ENCODE measurements around the gene HSPB8.

HSPB8 gene

DNA sequence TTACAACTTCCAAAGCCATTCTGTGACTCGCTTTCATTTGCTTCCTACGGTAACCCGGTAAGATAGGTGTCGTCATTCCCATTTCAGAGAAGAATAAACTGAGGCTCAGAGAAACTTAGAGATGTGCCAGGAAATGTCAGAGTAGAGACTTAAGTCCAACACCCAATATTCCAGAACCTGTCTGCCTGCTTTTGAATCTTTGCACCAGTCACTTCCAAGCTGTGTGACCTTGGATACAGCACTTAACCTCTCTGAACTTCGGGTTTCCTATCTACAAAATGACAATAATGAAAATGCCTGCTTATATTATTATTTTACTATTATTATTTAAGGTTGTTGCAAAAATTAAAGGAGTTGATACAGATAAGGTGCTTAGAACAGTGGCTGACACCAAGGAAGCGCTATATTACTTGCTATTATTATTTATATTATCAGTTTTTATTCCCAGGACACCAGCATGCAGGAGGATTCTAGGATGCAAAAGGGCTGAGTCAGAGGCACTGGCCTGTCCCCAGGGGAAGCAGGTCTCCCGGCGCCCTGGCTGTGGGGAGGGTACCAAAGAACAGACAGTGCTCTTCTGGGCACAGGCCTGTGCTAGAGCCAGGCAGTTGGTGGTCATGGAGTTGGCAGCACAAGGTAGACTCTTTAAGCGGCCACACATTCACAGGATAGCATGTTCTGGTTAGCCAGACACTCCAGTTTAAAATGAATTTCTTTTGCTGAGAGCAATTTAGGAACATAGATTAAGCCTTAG lies 5.4 kb downstream of the HSPB8 start:
- no peak for DNase-seq (ENCODE audit: low read depth)
- TF ChIP-seq, protein P1, sequence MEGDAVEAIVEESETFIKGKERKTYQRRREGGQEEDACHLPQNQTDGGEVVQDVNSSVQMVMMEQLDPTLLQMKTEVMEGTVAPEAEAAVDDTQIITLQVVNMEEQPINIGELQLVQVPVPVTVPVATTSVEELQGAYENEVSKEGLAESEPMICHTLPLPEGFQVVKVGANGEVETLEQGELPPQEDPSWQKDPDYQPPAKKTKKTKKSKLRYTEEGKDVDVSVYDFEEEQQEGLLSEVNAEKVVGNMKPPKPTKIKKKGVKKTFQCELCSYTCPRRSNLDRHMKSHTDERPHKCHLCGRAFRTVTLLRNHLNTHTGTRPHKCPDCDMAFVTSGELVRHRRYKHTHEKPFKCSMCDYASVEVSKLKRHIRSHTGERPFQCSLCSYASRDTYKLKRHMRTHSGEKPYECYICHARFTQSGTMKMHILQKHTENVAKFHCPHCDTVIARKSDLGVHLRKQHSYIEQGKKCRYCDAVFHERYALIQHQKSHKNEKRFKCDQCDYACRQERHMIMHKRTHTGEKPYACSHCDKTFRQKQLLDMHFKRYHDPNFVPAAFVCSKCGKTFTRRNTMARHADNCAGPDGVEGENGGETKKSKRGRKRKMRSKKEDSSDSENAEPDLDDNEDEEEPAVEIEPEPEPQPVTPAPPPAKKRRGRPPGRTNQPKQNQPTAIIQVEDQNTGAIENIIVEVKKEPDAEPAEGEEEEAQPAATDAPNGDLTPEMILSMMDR (IDR thresholded peaks at IDR 0.05; ENCODE audit: control insufficient read depth, extremely low read depth, insufficient read depth) = no peak
- no peak overlapping the region for H3K4me3 ChIP-seq (ENCODE audit: low read depth, low read length)

DNA sequence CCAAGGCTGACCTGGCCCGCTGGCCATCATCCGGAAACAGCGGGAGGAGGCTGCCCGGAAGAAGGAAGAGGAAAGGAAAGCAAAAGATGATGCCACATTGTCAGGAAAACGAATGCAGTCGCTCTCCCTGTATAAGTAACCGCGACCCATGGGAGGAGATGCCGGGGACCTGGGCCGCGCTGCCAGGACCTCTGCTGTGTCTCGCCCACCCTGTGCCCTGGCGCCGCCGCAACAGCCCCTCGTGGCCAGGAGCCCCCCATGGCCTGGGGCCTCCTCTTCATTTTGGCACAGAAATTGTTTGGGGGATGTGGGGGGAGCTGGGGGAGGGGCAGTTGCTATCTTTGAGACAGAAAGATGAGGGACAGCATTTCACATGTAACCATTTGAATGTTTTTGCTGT lies 16.5 kb downstream of the HSPB8 start:
- DNase-seq (ENCODE audit: low read depth) = no peak
- TF ChIP-seq, protein P1 (IDR thresholded peaks at IDR 0.05; ENCODE audit: control insufficient read depth, extremely low read depth, insufficient read depth) = no peak
- H3K4me3 ChIP-seq (ENCODE audit: low read depth, low read length) = no peak overlapping the region

DNA sequence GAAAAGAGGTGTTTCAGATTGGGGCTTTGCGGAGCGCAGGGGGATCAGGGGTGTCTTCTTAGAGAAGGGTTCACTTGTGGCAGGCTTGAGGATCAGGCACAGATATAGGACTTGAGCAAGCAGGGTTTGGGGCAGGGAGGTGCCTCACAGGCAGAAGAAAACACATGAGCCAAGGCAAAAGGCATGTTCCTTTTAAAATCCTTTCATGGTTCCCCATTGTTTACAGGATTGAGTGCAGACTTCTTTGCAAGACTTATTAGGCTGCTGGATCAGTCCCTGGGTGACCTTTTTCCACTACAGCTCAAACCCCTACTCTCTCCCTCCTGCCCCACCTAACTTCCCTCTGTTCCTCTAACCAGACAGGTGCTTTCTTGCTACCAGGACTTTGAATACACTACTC lies 19.7 kb downstream of the HSPB8 start:
- no peak overlapping the region for H3K4me3 ChIP-seq (ENCODE audit: low read depth, low read length)
- DNase-seq (ENCODE audit: low read depth) = no peak
- TF ChIP-seq, protein P1 (IDR thresholded peaks at IDR 0.05; ENCODE audit: control insufficient read depth, extremely low read depth, insufficient read depth) = no peak

DNA sequence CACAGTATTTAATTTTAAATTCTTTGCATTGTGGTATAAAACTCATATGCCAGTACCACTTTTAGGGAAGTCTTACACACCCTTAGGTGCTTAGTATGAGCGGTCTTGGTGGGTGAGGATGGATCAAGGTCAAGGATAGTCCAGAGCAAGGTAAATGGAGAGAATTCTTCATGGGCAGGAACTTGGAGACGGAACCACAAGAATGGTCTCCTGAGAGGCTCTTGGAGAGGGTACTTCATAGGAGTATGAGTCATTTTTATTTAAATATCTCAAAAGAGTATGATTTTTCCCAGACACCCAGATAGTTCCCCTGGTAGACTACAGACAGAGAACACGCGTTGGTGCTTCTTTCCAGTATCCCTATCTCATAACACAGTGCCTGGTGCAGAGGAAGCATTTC lies 21.9 kb downstream of the HSPB8 start:
- no peak for DNase-seq (ENCODE audit: low read depth)
- H3K4me3 ChIP-seq (ENCODE audit: low read depth, low read length) = no peak overlapping the region
- TF ChIP-seq, protein P1 (IDR thresholded peaks at IDR 0.05; ENCODE audit: control insufficient read depth, extremely low read depth, insufficient read depth) = no peak

DNA sequence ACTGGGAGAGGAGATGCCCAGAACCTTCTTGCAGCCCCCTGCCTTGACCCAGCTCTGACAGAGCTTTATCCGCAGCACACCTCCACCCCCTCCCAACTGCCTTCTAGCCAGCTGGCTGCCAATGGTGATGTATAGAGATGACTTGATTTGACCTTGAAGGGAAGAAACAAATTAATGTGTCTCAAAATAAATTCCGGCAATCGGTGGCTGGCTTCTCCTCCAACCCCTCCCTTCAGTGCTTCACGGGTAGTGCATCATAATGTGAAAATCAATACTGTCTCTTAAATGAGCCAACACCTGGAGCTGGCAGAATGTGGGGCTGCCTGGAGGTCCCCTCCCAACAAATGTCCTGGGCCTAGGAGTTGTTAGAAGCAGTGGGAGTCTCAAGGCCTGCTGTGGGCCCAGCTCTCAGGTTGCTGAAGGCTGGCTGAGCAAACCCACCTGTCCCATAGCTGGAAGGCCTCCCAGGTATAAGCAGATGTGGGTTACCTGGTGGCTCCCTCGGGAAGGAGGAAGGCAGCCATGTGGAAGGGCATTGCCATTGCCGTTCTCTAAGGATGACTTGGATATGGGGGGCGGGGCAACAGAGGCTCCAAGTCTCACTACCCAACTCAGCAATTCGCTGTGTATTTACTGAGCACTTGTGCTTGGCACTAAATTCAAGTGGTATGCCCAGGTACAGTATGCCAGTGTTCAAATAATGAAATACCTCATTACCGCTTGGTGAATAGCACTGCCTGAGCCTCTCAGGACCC lies 23.2 kb downstream of the HSPB8 start:
- no peak for DNase-seq (ENCODE audit: low read depth)
- no peak overlapping the region for H3K4me3 ChIP-seq (ENCODE audit: low read depth, low read length)
- TF ChIP-seq, protein P1 (IDR thresholded peaks at IDR 0.05; ENCODE audit: control insufficient read depth, extremely low read depth, insufficient read depth) = no peak

DNA sequence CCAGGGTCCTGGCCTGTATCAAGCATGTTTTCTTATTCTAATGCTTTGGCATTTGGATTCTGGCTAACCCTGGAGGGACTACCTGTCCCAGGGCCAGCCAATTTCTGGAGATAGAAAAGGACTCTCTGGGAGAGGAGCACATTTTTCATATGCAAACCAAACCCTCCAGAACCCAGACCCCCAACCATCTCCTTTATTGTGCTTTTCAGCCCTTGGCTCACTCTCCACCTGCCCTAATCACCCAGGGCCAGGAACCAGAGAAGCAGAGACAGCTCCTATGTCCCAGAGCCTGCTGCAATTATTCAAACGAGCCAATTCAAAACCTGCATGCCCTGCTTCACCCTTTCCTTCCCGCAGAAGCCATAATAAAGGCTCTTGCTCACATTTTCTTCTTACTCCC lies 23.8 kb downstream of the HSPB8 start:
- TF ChIP-seq, protein P1 (IDR thresholded peaks at IDR 0.05; ENCODE audit: control insufficient read depth, extremely low read depth, insufficient read depth) = no peak
- no peak for DNase-seq (ENCODE audit: low read depth)
- no peak overlapping the region for H3K4me3 ChIP-seq (ENCODE audit: low read depth, low read length)
